Subcutaneous adipose tissue (tissue), 4 donors: ENCODE measurements around the gene TSHR. TPM values are rescaled to one million over a fixed set of nuclear protein-coding genes. Genes with fewer than 3 reads are reported as not detected.

ENCODE experiments used
- CTCF ChIP-seq: fragments of 450-650 bp; IDR thresholded peaks from one replicate; pipeline ENCODE4 v1.5.1; 2016; ENCODE audit warnings: low read depth, mild to moderate bottlenecking, control low read depth, antibody characterized with exemption, moderate library complexity
- total RNA-seq, 4 donors: library from RNA; depleted of rRNA; stranded (reverse); fragments of >200 nt; gene quantifications; one replicate each; pipeline ENCODE4 v1.1.0, GENCODE V29; 2016

The TSHR gene
- total RNA-seq, 4 donors from 2014 or later: 0.34 to 1.7 TPM; not detected in 2

DNA sequence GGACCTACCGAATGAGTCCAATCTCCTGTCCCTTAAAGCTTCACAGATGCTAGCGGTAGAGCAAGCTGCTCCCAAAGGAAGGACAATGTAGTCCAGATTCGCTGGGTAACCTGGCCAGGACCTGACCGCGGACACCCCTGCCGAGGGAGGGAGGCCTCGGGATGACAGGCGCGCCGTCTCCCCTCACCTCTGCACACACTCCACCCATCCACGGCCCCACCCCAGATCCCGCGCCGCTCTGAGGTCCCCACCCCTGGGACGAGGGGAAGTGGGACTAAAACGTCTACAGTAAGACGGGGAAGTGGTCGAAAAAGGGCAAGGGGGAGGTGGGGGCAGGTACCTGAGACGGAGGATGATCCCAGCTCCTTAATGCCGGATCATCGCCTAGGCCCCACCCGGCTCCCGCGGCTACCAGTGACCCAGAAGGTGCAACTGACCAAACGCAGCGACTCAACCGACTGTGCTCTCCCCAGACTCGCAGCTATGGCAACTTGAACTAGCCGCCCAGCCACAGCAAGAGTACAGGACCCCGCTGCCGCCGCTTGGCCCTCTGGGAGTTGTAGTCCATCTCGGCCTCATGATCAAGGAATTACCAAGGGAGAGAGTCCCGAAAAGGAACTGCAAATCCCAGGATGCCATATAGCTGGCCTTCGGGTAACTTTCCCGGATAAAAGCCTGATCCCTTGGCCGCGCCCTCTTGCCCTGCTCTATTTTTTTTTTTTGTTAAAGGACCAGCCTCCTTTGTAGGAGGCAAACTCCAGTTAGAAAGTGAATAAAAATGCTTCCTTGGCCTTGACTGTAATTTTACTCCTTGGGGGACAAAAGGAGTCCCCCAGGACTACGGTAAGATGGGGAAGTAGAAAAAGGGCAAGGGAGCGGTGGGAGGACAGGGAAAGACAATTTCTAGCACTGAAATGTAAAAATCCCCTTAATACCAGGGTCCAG, 13.9 kb upstream of the TSHR start, which contains the start of gene CEP128:
Gene CEP128, minus strand, starts transcription at position 498 of the 945 bp plus-strand sequence.
- no peak for TF ChIP-seq CTCF

- TF ChIP-seq CTCF: no peak
Measured at GRCh38 chr14:80942191-80942600, 13.2 kb upstream of the TSHR start.

DNA sequence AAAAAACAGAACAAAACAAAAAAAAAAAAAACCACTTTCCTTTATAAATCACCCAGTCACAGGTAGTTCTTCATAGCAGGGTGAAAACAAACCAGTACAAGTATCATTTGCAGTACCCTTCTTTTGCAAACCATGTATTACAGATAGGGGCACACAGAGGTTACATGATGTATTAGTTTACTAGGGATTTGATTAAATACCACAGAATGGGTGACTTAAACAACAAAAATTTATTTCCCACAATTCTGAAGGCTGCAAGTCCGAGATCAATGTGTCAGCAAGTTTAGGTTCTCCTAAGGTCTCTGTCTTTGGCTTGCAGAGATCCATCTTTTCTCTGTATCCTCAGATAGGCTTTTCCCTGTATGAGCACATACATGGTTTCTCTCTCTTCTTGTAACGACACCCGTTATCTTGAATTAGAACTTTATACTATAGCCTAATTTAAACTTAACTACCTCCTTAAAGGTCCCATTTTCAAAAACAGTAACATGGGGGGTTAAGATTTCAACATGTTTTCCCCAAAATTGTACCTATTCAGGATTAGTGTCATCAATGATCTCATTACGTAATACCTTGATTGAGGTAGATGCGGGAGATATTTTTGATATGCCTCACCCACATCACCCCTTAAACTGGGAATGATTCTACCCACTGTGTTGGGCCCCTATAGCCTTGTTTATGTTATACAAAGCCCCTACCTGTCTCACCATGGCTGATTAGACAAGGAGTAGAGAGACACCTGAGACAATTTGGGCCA, 10.4 kb upstream of the TSHR start:
- TF ChIP-seq CTCF: no peak

- no peak for TF ChIP-seq CTCF
Measured at GRCh38 chr14:80946187-80946586, 9.2 kb upstream of the TSHR start.

DNA sequence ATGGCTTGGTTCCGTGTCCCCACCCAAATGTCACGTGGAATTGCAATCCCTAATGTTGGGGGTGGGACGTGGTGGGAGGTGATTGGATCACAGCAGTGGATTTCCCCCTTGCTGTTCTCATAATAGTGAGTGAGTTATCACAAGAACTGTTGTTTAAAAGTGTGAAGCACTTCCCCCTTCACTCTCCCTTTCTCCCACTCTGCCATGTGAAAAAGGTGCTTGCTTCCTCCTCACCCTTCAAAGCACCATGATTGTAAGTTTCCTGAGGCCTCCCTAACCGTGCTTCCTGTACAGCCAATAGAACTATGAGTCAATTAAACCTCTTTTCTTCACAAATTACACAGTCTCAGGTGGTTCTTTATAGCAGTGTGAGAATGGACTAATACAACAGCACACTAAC, 8.6 kb upstream of the TSHR start:
- no peak for TF ChIP-seq CTCF

- TF ChIP-seq CTCF: no peak
Measured at GRCh38 chr14:80948291-80948690, 7.1 kb upstream of the TSHR start.

- TF ChIP-seq CTCF: no peak
Measured at GRCh38 chr14:80951491-80951890, 3.9 kb upstream of the TSHR start.
